CD4-positive, alpha-beta T cell (primary cell): Measurements from ENCODE around the gene DDIAS. TPM values are rescaled to one million over a fixed set of nuclear protein-coding genes. Genes with fewer than 3 reads are reported as not detected.

Source experiments
- ATAC-seq: fragments of 200-7000 bp; cut with Tn5 transposase; one replicate; pipeline ENCODE4 v1.10.0; 2022; ENCODE audit warnings: mild to moderate bottlenecking; ENCODE audit not compliant: poor library complexity
- CTCF ChIA-PET: fragments of 350-600 bp; sonication (Branson Sonifier 250); formaldehyde crosslinking; loops from one replicate; lab custom pipeline; 2021; ENCODE audit warnings: antibody characterized with exemption, inconsistent platforms; lab: Charles Lee
- POLR2A ChIA-PET: fragments of 350-600 bp; sonication (Branson Sonifier 250); formaldehyde crosslinking; loops from one replicate; lab custom pipeline; 2021; ENCODE audit warnings: antibody characterized with exemption, inconsistent platforms; lab: Charles Lee
- DNase-seq, 14 experiments: peaks; one replicate each; pipeline ENCODE4 v3.0.0-alpha.2; 2013 to 2020; ENCODE audit warnings: mixed read lengths in 2 of 14
- H3K27ac ChIP-seq, 2 donors: one replicate each; pipeline versions ENCODE4 v1.5.1 to v1.7.0; 2013; ENCODE audit warnings: low read length in 2 of 2, low read depth in 1 of 2, mild to moderate bottlenecking in 1 of 2
- H3K27me3 ChIP-seq, 2 experiments: 1 replicate in 1 of 2; 2 replicates in 1 of 2; pipeline versions ENCODE4 v1.6.1 to v1.7.0; 2013; ENCODE audit warnings: low read length in 2 of 2, control low read depth in 1 of 2, mild to moderate bottlenecking in 1 of 2, moderate library complexity in 1 of 2; ENCODE audit not compliant: insufficient read depth in 2 of 2, control insufficient read depth in 1 of 2
- H3K36me3 ChIP-seq: one replicate; pipeline ENCODE4 v1.6.1; 2013; ENCODE audit warnings: low read length, control low read depth; ENCODE audit not compliant: insufficient read depth
- H3K4me1 ChIP-seq: one replicate; pipeline ENCODE4 v1.6.1; 2013; ENCODE audit warnings: low read length, control low read depth; ENCODE audit not compliant: insufficient read depth
- H3K4me3 ChIP-seq: one replicate; pipeline ENCODE4 v1.5.1; 2013; ENCODE audit warnings: mild to moderate bottlenecking, low read length, moderate library complexity
- H3K9me3 ChIP-seq, 2 experiments: 1 replicate in 1 of 2; 2 replicates in 1 of 2; pipeline versions ENCODE4 v1.6.1 to v1.7.0; 2013; ENCODE audit warnings: low read length in 2 of 2, mild to moderate bottlenecking in 2 of 2, control low read depth in 1 of 2, moderate library complexity in 1 of 2; ENCODE audit not compliant: control insufficient read depth in 1 of 2, insufficient read depth in 1 of 2
- H3K27ac Mint-ChIP-seq: one replicate; pipeline ENCODE4 v1.8.0; 2020; ENCODE audit warnings: mixed read lengths
- H3K27me3 Mint-ChIP-seq: one replicate; pipeline ENCODE4 v1.8.0; 2021; ENCODE audit warnings: mixed read lengths
- H3K36me3 Mint-ChIP-seq: one replicate; pipeline ENCODE4 v1.8.0; 2021; ENCODE audit warnings: low read depth, mixed read lengths
- H3K4me1 Mint-ChIP-seq: one replicate; pipeline ENCODE4 v1.8.0; 2021; ENCODE audit warnings: low read depth, mixed read lengths
- H3K4me3 Mint-ChIP-seq: one replicate; pipeline ENCODE4 v1.8.0; 2020; ENCODE audit warnings: mild to moderate bottlenecking, mixed read lengths
- H3K9me3 Mint-ChIP-seq: one replicate; pipeline ENCODE4 v1.8.0; 2020; ENCODE audit warnings: mixed read lengths
- CTCF ChIP-seq: fragments of 200-600 bp; IDR thresholded peaks from one replicate; pipeline ENCODE4 v1.8.0; 2022; ENCODE audit warnings: antibody characterized with exemption, mild to moderate bottlenecking
- intact Hi-C, 2 experiments: fragments of 100-400 bp; cut with DNase I in 1 of 2; cut with micrococcal nuclease in 1 of 2; formaldehyde crosslinking; loops; one replicate each; pipeline versions ENCODE4 v1.15.1 to v1.9.0; 2023 to 2025; cut with DNase I, micrococcal nuclease
- total RNA-seq, 174 experiments: library from RNA in 2 of 174; stranded (reverse) in 2 of 174; gene quantifications; one replicate each; pipeline ENCODE4 v1.2.3 and lab custom pipeline; 2021 to 2026

The DDIAS gene
- total RNA-seq, 2 experiments from 2014 or later: 0.59 to 0.85 TPM

DNA sequence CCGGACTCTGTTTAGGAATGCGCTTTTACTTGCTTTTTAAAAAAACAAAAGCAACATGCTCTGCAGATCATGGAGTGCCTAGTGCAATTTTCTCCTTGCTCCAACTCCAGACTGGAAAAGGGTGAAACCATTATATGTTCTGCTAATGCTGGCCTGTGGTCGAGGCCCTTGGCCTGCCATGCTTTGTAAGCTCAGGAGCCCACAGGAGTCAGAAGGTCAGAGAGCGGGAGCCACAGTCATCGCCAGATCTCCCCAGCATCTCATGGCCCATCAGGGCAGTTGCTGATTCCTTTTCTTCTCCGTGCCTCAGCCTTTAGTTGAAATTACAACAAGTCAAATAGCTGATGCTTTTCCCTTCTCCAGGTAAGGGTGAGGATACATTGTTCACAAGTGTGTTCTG, 80.3 kb downstream of the DDIAS start:
- H3K9me3 ChIP-seq: no peaks in the 10 kb centered on the region
- DNase-seq (no peak), ATAC-seq (no peak)
- no peaks in the 10 kb centered on the region for H3K4me1 ChIP-seq
- no peaks in the 10 kb centered on the region for H3K27me3 Mint-ChIP-seq
- no peak overlapping the region for H3K27ac ChIP-seq
- intact Hi-C loops: no loop called here
- H3K4me3 ChIP-seq: no peak overlapping the region
- peaks cover 3% of the 10 kb centered on the region for H3K9me3 Mint-ChIP-seq
- TF ChIP-seq CTCF: no peak
- H3K4me3 Mint-ChIP-seq: no peak overlapping the region
- no peaks in the 10 kb centered on the region for H3K27me3 ChIP-seq
- H3K27ac Mint-ChIP-seq: no peak overlapping the region
- H3K36me3 ChIP-seq: peaks cover 3% of the 10 kb centered on the region
- POLR2A ChIA-PET: interaction anchor here (0.6 kb wide), 2 partner anchors 21 to 36 kb away, joined by 3 read pairs; no protein-coding TSS in a partner anchor
- peaks cover 55% of the 10 kb centered on the region for H3K36me3 Mint-ChIP-seq
- peaks cover 16% of the 10 kb centered on the region for H3K4me1 Mint-ChIP-seq
- CTCF ChIA-PET: interaction anchor here (1.2 kb wide), 1 partner anchor 14 kb away, joined by 3 read pairs; no protein-coding TSS in a partner anchor

Other genes with a start within 250 kb of the DDIAS start
- gene FAM181B, start 167.9 kb upstream of the DDIAS start, total RNA-seq: under 1 TPM; 0.08 to 0.11 TPM
- 10 to 100 TPM; 13.7 to 16.0 TPM for gene PRCP, start 1.3 kb upstream of the DDIAS start, total RNA-seq
- gene RAB30, start 170.2 kb downstream of the DDIAS start, total RNA-seq: 10 to 100 TPM; 76.2 to 79.2 TPM